Retinal pigment epithelial cell (primary cell): ENCODE data around the gene NOM1.
"Not testable (repeated sequence)": the region's sequence is repeated elsewhere in the genome, so short reads cannot be mapped to it uniquely, and the experiment has no call there.

ENCODE experiments used
- DNase-seq: peaks from one replicate; pipeline ENCODE4 v3.0.0-alpha.2; 2010; ENCODE audit warnings: low read depth
- H3K4me3 ChIP-seq: 2 replicates; pipeline ENCODE4 v1.5.1; 2011; ENCODE audit warnings: mild to moderate bottlenecking, low read length, control low read depth, moderate library complexity
- CTCF ChIP-seq: conservative IDR thresholded peaks from 2 replicates; pipeline ENCODE4 v1.5.1; 2011; ENCODE audit warnings: low read depth, low read length, control low read depth, inconsistent platforms

NOM1 gene

GRCh38 chr7:156919132-156919713 is 30.3 kb upstream of the NOM1 start:
- no peak for DNase-seq
- no peak overlapping the region for H3K4me3 ChIP-seq
- no peak for TF ChIP-seq CTCF

GRCh38 chr7:156920076-156920475 is 29.4 kb upstream of the NOM1 start:
- TF ChIP-seq CTCF: no peak

GRCh38 chr7:156920487-156921373 is 28.8 kb upstream of the NOM1 start:
- not testable (repeated sequence) for H3K4me3 ChIP-seq, DNase-seq

More at GRCh38 chr7:156920076-156920475, 29.4 kb upstream of the NOM1 start:
- no peak for DNase-seq
- no peak overlapping the region for H3K4me3 ChIP-seq

- not testable (repeated sequence) for DNase-seq, H3K4me3 ChIP-seq
Measured at GRCh38 chr7:156922304-156922703, 27.2 kb upstream of the NOM1 start.

- not testable (repeated sequence) for DNase-seq, H3K4me3 ChIP-seq
Measured at GRCh38 chr7:156925821-156926220, 23.7 kb upstream of the NOM1 start.

- no peak for DNase-seq
- no peak for TF ChIP-seq CTCF
- no peak overlapping the region for H3K4me3 ChIP-seq
Measured at GRCh38 chr7:156927571-156928405, 21.7 kb upstream of the NOM1 start.

GRCh38 chr7:156928406-156928747 is 21.1 kb upstream of the NOM1 start:
- H3K4me3 ChIP-seq: no peak overlapping the region
- no peak for TF ChIP-seq CTCF
- no peak for DNase-seq

- H3K4me3 ChIP-seq: no peak overlapping the region
- TF ChIP-seq CTCF: no peak
- DNase-seq: no peak
Measured at GRCh38 chr7:156929789-156930539, 19.5 kb upstream of the NOM1 start.
